HepG2 (cell line): Measurements from ENCODE around the gene DIP2C. TPM values are rescaled to one million over a fixed set of nuclear protein-coding genes. Genes with fewer than 3 reads are reported as not detected.

ENCODE experiments used
- ATAC-seq: fragments of 200-7000 bp; cut with Tn5 transposase; 3 replicates; pipeline ENCODE4 v1.9.1; 2020; ENCODE audit warnings: mild to moderate bottlenecking, moderate library complexity
- BruUV-seq: library from RNA; stranded (reverse); fragments of 400-500 nt; replicated peaks from 2 replicates; lab custom pipeline; 2021; lab: Mats Ljungman, UMichigan
- CTCF ChIA-PET: fragments of 300-600 bp; formaldehyde crosslinking; extraction: SDS; loops from one replicate; lab custom pipeline; 2021; ENCODE audit warnings: low total read pairs, inconsistent platforms, low intra/inter-chr PET ratio; lab: Yijun Ruan, JAX
- POLR2A ChIA-PET: fragments of 350-600 bp; sonication (Branson Sonifier 250); formaldehyde crosslinking; loops from one replicate; lab custom pipeline; 2020; ENCODE audit warnings: antibody characterized with exemption, inconsistent platforms; lab: Yijun Ruan, JAX
- DNase-seq: peaks from one replicate; pipeline ENCODE4 v3.0.0-alpha.2; 2015; ENCODE audit warnings: low spot score
- FAIRE-seq: peaks from 3 replicates; lab custom pipeline; 2011; peaks lifted over from hg19 to GRCh38; lab: Jason Lieb, UNC
- H2AFZ ChIP-seq: one replicate; pipeline ENCODE4 v1.6.1; 2011; ENCODE audit warnings: low read length, inconsistent platforms
- H3K27ac ChIP-seq: fragments of 300-600 bp; 3 replicates; pipeline ENCODE4 v1.8.0; 2011; ENCODE audit warnings: mixed run types, mild to moderate bottlenecking, mixed read lengths, low read length, inconsistent platforms; ENCODE audit not compliant: insufficient read depth; ENCODE audit errors: extremely low read length
- H3K27me3 ChIP-seq, 2 experiments: fragments of 200-600 bp in 1 of 2; 2 replicates in 1 of 2; 3 replicates in 1 of 2; pipeline versions ENCODE4 v1.6.0 to v1.8.0; 2011; ENCODE audit warnings: low read length in 2 of 2, mild to moderate bottlenecking in 2 of 2, moderate library complexity in 2 of 2, inconsistent platforms in 1 of 2; ENCODE audit not compliant: insufficient read depth in 2 of 2, control insufficient read depth in 1 of 2
- H3K36me3 ChIP-seq, 2 experiments: fragments of 200-600 bp in 1 of 2; replicated peaks in 1 of 2; 2 replicates in 1 of 2; 3 replicates in 1 of 2; pipeline versions ENCODE4 v1.5.1 to v1.8.0; 2011; ENCODE audit warnings: low read length in 2 of 2, inconsistent platforms in 1 of 2; ENCODE audit not compliant: insufficient read depth in 2 of 2, control insufficient read depth in 1 of 2
- H3K4me1 ChIP-seq: 2 replicates; pipeline ENCODE4 v1.5.1; 2012; ENCODE audit warnings: low read length, inconsistent platforms; ENCODE audit not compliant: insufficient read depth
- H3K4me2 ChIP-seq: 2 replicates; pipeline ENCODE4 v1.6.0; 2011; ENCODE audit warnings: low read depth, low read length, inconsistent platforms
- H3K4me3 ChIP-seq, 3 experiments: fragments of 200-600 bp in 1 of 3; sonication (generic), shearing (Covaris generic) in 1 of 3; replicated peaks in 1 of 3; 2 replicates each; pipeline ENCODE4 v1.5.1; 2011 to 2016; ENCODE audit warnings: low read length in 3 of 3, inconsistent platforms in 2 of 3, low read depth in 2 of 3, mild to moderate bottlenecking in 2 of 3, control low read depth in 1 of 3, mixed read lengths in 1 of 3; ENCODE audit not compliant: insufficient read depth in 1 of 3
- H3K79me2 ChIP-seq: one replicate; pipeline ENCODE4 v1.6.1; 2011; ENCODE audit warnings: low read length, inconsistent platforms; ENCODE audit not compliant: insufficient read depth
- H3K9ac ChIP-seq: 2 replicates; pipeline ENCODE4 v1.6.0; 2011; ENCODE audit warnings: mild to moderate bottlenecking, low read depth, low read length, inconsistent platforms; ENCODE audit not compliant: insufficient read depth
- H3K9me3 ChIP-seq: 2 replicates; pipeline ENCODE4 v1.5.1; 2012; ENCODE audit warnings: mild to moderate bottlenecking, low read length
- H4K20me1 ChIP-seq: 2 replicates; pipeline ENCODE4 v1.6.0; 2011; ENCODE audit warnings: inconsistent platforms, mild to moderate bottlenecking, low read length, moderate library complexity; ENCODE audit not compliant: insufficient read depth
- FOSL1 ChIP-seq: sonication (generic); formaldehyde crosslinking; IDR thresholded peaks from 2 replicates; pipeline ENCODE4 v1.9.0; 2021; ENCODE audit warnings: missing genetic modification reagents, borderline replicate concordance
- FOSL2 ChIP-seq: sonication (generic); formaldehyde crosslinking; IDR thresholded peaks from 2 replicates; pipeline ENCODE4 v1.4.0; 2020; ENCODE audit warnings: missing genetic modification reagents
- KMT2A ChIP-seq: sonication (generic); formaldehyde crosslinking; IDR thresholded peaks from 2 replicates; pipeline ENCODE4 v1.4.0; 2020; ENCODE audit warnings: missing genetic modification reagents
- LCORL ChIP-seq, 2 experiments: fragments of 450-650 bp in 1 of 2; sonication (generic) in 1 of 2; formaldehyde crosslinking in 1 of 2; IDR thresholded peaks; 2 replicates each; pipeline versions ENCODE4 v1.5.0 to v1.6.1; 2017 to 2020; ENCODE audit warnings: antibody characterized with exemption in 1 of 2, missing genetic modification reagents in 1 of 2
- MBNL3 ChIP-seq: fragments of 250-450 bp; sonication (Bioruptor Pico); conservative IDR thresholded peaks from 2 replicates; pipeline ENCODE4 v1.8.0; 2022; ENCODE audit warnings: mild to moderate bottlenecking, inconsistent platforms
- MTA3 ChIP-seq: sonication (generic); formaldehyde crosslinking; IDR thresholded peaks from 2 replicates; pipeline ENCODE4 v1.4.0; 2020; ENCODE audit warnings: missing genetic modification reagents
- MXD3 ChIP-seq: IDR thresholded peaks from 2 replicates; pipeline ENCODE4 v1.6.1; 2016; ENCODE audit warnings: mild to moderate bottlenecking, missing biosample characterization, missing genetic modification reagents
- NCOR1 ChIP-seq: fragments of 200-600 bp; sonication (generic); IDR thresholded peaks from 2 replicates; pipeline ENCODE4 v1.7.0; 2017; ENCODE audit warnings: antibody characterized with exemption, low read length, borderline replicate concordance
- NFAT5 ChIP-seq: sonication (generic); formaldehyde crosslinking; IDR thresholded peaks from 2 replicates; pipeline ENCODE4 v1.4.0; 2020; ENCODE audit warnings: missing genetic modification reagents
- NR0B2 ChIP-seq: sonication (generic); formaldehyde crosslinking; IDR thresholded peaks from 2 replicates; pipeline ENCODE4 v1.4.0; 2020; ENCODE audit warnings: mild to moderate bottlenecking, missing genetic modification reagents
- RFX3 ChIP-seq: IDR thresholded peaks from 2 replicates; pipeline ENCODE4 v1.6.1; 2016; ENCODE audit warnings: missing biosample characterization, missing genetic modification reagents
- SRSF1 ChIP-seq: fragments of 200-400 bp; formaldehyde crosslinking; optimal IDR thresholded peaks from 2 replicates; pipeline ENCODE3; 2017; ENCODE audit warnings: mild to moderate bottlenecking, low read depth, low read length, moderate library complexity
- ZKSCAN5 ChIP-seq: sonication (generic); formaldehyde crosslinking; IDR thresholded peaks from 2 replicates; pipeline ENCODE4 v1.5.1; 2020; ENCODE audit warnings: mild to moderate bottlenecking, missing genetic modification reagents
- ZNF234 ChIP-seq: sonication (generic); formaldehyde crosslinking; conservative IDR thresholded peaks from 2 replicates; pipeline ENCODE4 v1.5.1; 2020; ENCODE audit warnings: mild to moderate bottlenecking, missing genetic modification reagents
- ZNF792 ChIP-seq: IDR thresholded peaks from 2 replicates; pipeline ENCODE4 v1.6.1; 2016
- WGBS: methylation state at CpG from one replicate; pipeline ENCODE4 v1.1.6; 2017; ENCODE audit warnings: low lambda C conversion rate; 5-methylcytosine and 5-hydroxymethylcytosine counted together
- in situ Hi-C: cut with HindIII; loops from 2 replicates; pipeline ENCODE4 v1.10.0; 2017; ENCODE audit warnings: low pct_unique_long_range_greater_than_20kb; ENCODE audit not compliant: extremely low pct_ligation_motif_present
- intact Hi-C: fragments of 100-400 bp; cut with micrococcal nuclease; formaldehyde crosslinking; loops from one replicate; pipeline ENCODE4 v1.10.0; 2022; ENCODE audit not compliant: unreplicated experiment
- polyA plus RNA-seq, 8 experiments: library from polyadenylated mRNA; depleted of rRNA in 3 of 8; stranded (reverse) in 7 of 8; unstranded in 1 of 8; fragments of >200 nt; fragmentation: Illumina TruSeq in 4 of 8; extraction: Trizol in 4 of 8; gene quantifications; 2 replicates each; pipeline versions ENCODE4 v1.2.1 to v1.2.3, GENCODE V29; 2011 to 2016; ENCODE audit warnings: low read depth in 4 of 8, missing spikeins in 1 of 8, mixed read lengths in 1 of 8; ENCODE audit not compliant: insufficient read depth in 1 of 8
- total RNA-seq, 5 experiments: library from RNA; depleted of rRNA; stranded (reverse); fragments of >200 nt; fragmentation: Illumina TruSeq; extraction: Trizol; gene quantifications; 2 replicates each; pipeline ENCODE4 v1.2.3, GENCODE V29; 2016; ENCODE audit warnings: low read depth in 1 of 5

DIP2C gene
- total and polyA plus RNA-seq, 2 of the 13 experiments (the other 11 are each of a cell fraction or from before 2014, with no cell fraction given): 2.2 to 2.7 TPM

GRCh38 chr10:480928-481552, 208.4 kb downstream of the DIP2C start:
- no peak overlapping the region for H3K4me3 ChIP-seq
- H3K4me2 ChIP-seq: no peak overlapping the region
- FAIRE-seq (no peak), DNase-seq (no peak), ATAC-seq (no peak)
- no peak overlapping the region for H3K27ac ChIP-seq
- TF ChIP-seq FOSL1 (CRISPR knock-in tag): no peak
- no peak for TF ChIP-seq NFAT5 (CRISPR knock-in tag)
- TF ChIP-seq MXD3: no peak
- TF ChIP-seq NR0B2: no peak
- no peak for TF ChIP-seq ZNF792 (CRISPR knock-in tag)
- no peak for TF ChIP-seq NCOR1
- no peak for TF ChIP-seq LCORL (IDR thresholded peaks at IDR 0.05)
- TF ChIP-seq LCORL (CRISPR knock-in tag; IDR thresholded peaks at IDR 0.05): no peak
- no peak for TF ChIP-seq RFX3 (CRISPR knock-in tag)
- no peak for TF ChIP-seq KMT2A (CRISPR knock-in tag)
- no peak for TF ChIP-seq ZNF234 (CRISPR knock-in tag)
- TF ChIP-seq SRSF1: no peak
- no peak for TF ChIP-seq ZKSCAN5 (CRISPR knock-in tag)
- no peak for TF ChIP-seq MTA3
- TF ChIP-seq MBNL3 (CRISPR knock-in tag): no peak
- no peak for TF ChIP-seq FOSL2 (CRISPR knock-in tag)
- no peaks in the 10 kb centered on the region for H3K79me2 ChIP-seq
- H3K4me1 ChIP-seq: no peaks in the 10 kb centered on the region
- H3K36me3 ChIP-seq: no peaks in the 10 kb centered on the region
- in situ Hi-C loops (no loop called here), intact Hi-C loops (no loop called here)
- no peaks in the 10 kb centered on the region for H3K27me3 ChIP-seq
- H2AFZ ChIP-seq: no peak overlapping the region
- BruUV-seq: no TSS peak
- WGBS: 93% methylated on average over 17 of the region's 17 CpGs
- ChIA-PET POLR2A (no interaction called here), CTCF (no interaction called here)
- H3K9ac ChIP-seq: no peak overlapping the region; the same call in 1 of the 2 replicates
- no peaks in the 10 kb centered on the region for H3K9me3 ChIP-seq
- H4K20me1 ChIP-seq: no peaks in the 10 kb centered on the region
